Activated naive CD8-positive, alpha-beta T cell treated with anti-CD3 and anti-CD28 coated beads, Interleukin-2, amount 50 U/mL, for 16 hours (primary cell): ENCODE data around the gene CDK5RAP3.
"Not testable (repeated sequence)": the region's sequence is repeated elsewhere in the genome, so short reads cannot be mapped to it uniquely, and the experiment has no call there.

Experiments
- DNase-seq: peaks from one replicate; pipeline ENCODE4 v3.0.0-alpha.2; 2020; ENCODE audit warnings: low read depth, low spot score

Gene CDK5RAP3

GRCh38 chr17:47997586-47997985 is 26.7 kb downstream of the CDK5RAP3 start:
- DNase-seq, result no peak

GRCh38 chr17:47998044-47998443 is 27.1 kb downstream of the CDK5RAP3 start:
- DNase-seq, result no peak

GRCh38 chr17:47999582-47999981 is 28.7 kb downstream of the CDK5RAP3 start:
- no peak for DNase-seq

- no peak for DNase-seq
These were observed 30.3 kb downstream of the CDK5RAP3 start for GRCh38 chr17:48001197-48001596.

- DNase-seq, result not testable (repeated sequence)
These were observed 30.7 kb downstream of the CDK5RAP3 start for GRCh38 chr17:48001657-48002056.

GRCh38 chr17:48002266-48002915 is 31.5 kb downstream of the CDK5RAP3 start:
- no peak for DNase-seq

- no peak for DNase-seq
These were observed 32.1 kb downstream of the CDK5RAP3 start for GRCh38 chr17:48002916-48003416.

- DNase-seq, result no peak
These were observed 32.7 kb downstream of the CDK5RAP3 start for GRCh38 chr17:48003417-48004151.

GRCh38 chr17:48004983-48005382 is 34.1 kb downstream of the CDK5RAP3 start:
- DNase-seq, result no peak

GRCh38 chr17:48006936-48007709 is 36.2 kb downstream of the CDK5RAP3 start:
- DNase-seq, result no peak

GRCh38 chr17:48010193-48010592 is 39.3 kb downstream of the CDK5RAP3 start:
- no peak for DNase-seq

GRCh38 chr17:48011405-48012150 is 40.7 kb downstream of the CDK5RAP3 start:
- DNase-seq, result no peak

GRCh38 chr17:48012151-48012520 is 41.2 kb downstream of the CDK5RAP3 start:
- no peak for DNase-seq

GRCh38 chr17:48012654-48013053 is 41.7 kb downstream of the CDK5RAP3 start:
- DNase-seq, result no peak

- DNase-seq, result no peak
These were observed 43.1 kb downstream of the CDK5RAP3 start for GRCh38 chr17:48013876-48014594.

- no peak for DNase-seq
These were observed 43.7 kb downstream of the CDK5RAP3 start for GRCh38 chr17:48014595-48015111.

GRCh38 chr17:48016112-48016511 is 45.2 kb downstream of the CDK5RAP3 start:
- DNase-seq, result no peak

GRCh38 chr17:48017817-48018158 is 46.9 kb downstream of the CDK5RAP3 start:
- not testable (repeated sequence) for DNase-seq

GRCh38 chr17:48021934-48022333 is 51.0 kb downstream of the CDK5RAP3 start:
- DNase-seq, result no peak

- no peak for DNase-seq
These were observed 52.0 kb downstream of the CDK5RAP3 start for GRCh38 chr17:48022901-48023300.
